ENCODE results near the gene TUFT1.
A peak's percentile ranks its signal among the peaks of the same experiment; 100 is the strongest.

The TUFT1 gene

DNA sequence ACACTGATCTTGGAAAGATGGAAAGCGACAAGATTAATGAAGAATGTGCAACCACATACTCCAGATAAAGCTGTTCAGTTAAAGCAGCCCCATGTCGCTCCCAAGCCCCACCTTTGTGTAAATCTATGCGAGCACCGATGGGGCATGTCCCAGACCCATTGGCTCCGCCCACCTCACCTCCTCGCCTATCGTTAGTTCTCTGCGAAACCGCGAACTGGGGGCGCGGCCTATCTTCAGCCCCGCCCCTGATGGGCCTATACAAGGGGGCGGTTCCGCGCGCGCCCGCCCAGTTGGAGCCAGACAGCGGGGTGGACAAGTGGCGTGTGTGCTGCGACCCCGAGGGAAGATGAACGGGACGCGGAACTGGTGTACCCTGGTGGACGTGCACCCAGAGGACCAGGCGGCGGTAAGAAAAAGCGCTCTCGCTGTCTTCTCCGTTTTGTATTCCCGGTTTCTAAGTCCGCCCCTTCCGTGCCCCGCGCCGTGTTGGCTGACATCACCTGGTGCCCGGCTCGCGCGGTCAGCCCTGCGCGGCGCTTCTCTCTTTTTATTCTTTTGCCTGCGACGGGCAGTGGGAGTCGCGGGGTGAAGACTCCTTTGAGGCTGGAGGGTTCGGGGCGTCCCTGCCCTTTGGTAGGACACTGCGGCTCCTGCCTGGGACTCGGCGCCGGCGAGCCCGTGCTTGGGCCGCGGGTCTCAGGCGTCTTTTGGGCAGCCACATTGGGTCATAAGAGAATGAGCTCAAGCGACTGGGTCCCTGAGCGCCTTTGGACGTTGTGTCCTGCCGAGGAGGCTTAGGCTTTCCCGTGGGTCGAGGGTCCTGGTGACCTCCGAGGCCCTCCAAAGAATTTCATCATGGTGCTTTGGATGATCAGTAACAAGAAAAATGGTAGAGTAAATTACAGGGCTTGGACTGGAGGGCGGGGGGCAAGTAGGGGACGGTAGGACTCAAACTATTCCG is at the start of gene TUFT1:
TSS of gene TUFT1 (plus strand) at position 289 of the 961 bp plus-strand sequence. CDS start at position 347, 58 bp downstream.
- peak; percentile 97 for DNase-seq

DNA sequence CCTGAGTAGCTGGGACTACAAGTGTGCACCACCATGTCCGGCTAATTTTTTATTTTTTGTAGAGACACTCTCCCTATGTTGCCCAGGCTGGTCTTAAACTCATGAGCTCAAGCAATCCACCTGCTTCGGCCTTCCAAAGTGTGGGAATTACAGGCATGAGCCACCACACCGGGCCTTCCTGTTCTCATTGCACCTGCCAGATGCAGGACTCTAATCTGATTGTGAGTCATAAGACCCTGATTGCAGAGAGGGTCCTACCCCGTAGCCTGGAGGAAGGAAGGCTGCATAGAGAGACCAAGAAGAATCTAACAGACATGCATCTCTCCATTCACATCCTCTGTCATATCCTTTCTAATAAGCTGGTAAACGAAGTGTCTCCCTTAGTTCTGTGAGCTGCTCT is 48.5 kb upstream of the TUFT1 start:
- DNase-seq = no peak

DNA sequence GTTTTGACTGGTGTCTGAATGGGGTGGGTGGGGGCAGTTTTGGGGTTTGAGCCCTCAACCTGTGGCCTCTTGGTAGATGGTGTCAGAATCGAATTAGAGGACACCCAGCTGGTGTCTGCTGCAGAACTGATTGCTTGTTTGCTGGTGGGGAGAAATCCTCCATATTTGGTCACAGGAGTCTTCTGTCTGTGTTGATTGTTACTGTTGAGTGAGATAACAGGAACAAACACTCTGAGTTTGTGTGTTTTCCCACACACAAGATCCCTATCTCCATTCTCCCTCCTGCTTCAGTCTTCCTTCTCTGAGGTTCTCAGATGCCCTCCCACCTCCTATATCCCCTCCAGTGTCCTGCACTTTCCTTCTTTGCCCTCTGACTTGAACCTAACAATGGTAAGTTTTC is 48.0 kb upstream of the TUFT1 start:
- DNase-seq = no peak

- DNase-seq = no peak
Measured at GRCh38 chr1:151493042-151493441, 47.1 kb upstream of the TUFT1 start.

GRCh38 chr1:151494741-151495281 is 45.3 kb upstream of the TUFT1 start:
- DNase-seq = peak; percentile 29

DNA sequence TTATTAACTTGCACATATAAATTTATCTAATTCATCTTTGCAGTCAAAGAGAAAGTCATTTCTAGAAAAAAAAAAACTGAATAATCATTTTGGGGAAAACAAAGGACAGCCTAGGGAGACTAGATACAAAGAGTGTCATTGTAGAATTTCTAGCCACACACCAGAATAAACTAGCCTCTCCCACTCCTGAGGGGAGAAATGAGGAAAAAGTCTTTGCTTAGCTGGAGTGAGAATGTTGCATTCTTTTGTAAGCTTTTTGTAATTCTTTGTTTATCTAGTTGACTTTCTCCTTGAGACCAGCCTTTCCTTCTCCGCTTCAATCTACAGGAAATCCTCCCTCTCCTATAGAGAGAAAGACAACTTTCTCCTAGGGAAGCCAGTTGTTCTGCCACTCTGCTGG is 44.8 kb upstream of the TUFT1 start:
- no peak for DNase-seq

DNA sequence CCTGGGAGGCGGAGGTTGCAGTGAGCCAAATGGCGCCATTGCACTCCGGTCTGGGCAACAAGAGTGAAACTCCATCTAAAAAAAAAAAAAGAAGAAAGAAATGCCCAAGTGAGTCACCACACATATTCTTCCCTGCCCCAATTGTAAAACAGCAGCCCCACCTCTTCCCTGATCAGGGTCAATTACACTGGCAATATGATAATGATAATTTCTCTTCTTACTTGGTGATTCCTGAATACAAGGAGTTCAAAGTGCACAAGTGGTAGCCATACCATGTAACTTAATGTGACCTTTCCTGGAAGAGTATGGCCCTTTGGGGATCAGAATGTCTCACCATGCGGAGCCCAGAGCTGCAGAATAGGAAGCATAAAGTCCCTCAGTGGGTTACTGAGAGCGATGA is 40.7 kb upstream of the TUFT1 start:
- no peak for DNase-seq

GRCh38 chr1:151499930-151500329 is 40.2 kb upstream of the TUFT1 start:
- no peak for DNase-seq

- no peak for DNase-seq
Measured at GRCh38 chr1:151501474-151501873, 38.6 kb upstream of the TUFT1 start.

- no peak for DNase-seq
Measured at GRCh38 chr1:151502035-151502700, 37.9 kb upstream of the TUFT1 start.

DNA sequence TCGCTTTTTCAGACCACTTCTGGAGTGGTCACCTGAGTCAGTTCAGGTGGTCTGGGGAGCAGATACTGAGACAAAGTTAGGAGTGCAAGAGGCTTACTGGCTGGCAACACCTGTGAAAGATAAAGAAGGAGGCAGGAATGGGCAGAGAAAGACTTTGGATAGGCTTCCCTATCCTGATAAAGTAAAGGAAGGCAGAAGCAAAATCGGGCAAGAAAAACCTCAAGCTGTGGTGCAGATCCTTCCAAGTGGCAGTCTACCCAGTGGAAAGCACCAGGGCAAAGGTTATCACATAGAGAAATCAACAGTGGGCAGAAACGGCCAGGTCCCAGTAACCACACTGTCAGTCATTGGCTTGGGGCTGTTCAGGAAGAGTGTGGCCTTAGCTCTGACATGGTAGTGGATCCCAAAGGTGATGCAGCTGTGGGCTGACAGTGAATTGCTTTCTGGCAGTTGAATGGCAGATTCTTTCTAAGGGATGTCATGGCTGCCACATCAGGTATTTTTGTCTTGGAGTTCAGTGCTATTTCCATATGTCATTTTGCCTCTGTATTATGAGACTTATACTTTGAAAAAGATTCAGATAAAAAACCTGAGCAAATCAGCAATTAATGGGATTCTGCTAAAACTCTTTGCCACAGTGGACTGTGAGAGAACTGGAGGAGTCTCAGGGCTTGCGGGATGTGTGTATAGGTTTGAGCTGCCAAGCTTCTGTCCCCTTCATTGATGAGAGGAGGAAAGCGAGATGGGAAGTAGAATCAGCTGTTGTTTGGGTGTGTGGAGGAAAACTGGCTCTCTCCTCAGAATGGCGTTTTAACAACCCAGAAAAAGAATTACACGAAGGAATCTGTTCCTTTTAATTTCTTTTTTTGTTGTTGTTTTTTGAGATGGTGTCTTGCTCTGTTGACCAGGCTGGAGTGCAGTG is 37.0 kb upstream of the TUFT1 start:
- no peak for DNase-seq

DNA sequence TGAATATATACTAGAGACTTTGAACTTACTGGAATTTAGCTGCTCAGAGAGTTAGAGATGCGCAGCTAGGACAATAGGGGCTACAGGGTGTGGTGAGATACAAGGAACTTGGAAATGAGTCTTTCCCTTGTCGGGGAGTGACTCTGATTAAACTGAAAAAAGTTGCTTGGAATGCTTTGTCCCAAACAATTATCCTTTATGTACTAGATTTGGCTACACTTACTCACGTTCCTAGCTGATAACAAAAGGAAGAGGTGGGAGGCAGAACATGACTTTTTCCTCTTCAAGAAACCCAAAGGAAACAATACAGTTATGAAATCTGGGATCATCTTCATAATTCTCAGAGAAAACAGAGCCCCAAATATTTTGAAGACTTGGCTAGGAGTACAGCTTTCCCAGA is 35.9 kb upstream of the TUFT1 start:
- no peak for DNase-seq

DNA sequence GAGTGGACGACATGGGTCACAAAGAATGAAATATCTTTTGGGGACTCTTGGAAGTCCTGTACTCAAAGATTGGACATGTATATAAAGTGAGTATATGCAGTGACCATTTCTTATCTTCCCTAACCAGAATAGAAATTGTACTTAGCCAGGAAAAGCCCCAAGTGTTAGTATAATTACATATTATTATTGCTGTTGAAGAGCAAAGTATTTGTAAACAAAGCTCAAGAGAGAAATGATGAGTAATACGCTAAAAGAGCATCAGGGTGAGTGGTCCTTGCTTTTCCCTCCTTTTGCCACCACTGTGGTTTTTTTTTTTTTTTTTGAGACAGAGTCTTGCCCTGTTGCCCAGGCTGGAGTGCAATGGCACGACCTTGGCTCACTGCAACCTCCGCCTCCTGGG is 35.4 kb upstream of the TUFT1 start:
- DNase-seq = no peak

- no peak for DNase-seq
Measured at GRCh38 chr1:151508833-151509232, 31.3 kb upstream of the TUFT1 start.

GRCh38 chr1:151509350-151510019 is 30.6 kb upstream of the TUFT1 start:
- DNase-seq = no peak

- DNase-seq = no peak
Measured at GRCh38 chr1:151510020-151510405, 30.1 kb upstream of the TUFT1 start.

- DNase-seq = no peak
Measured at GRCh38 chr1:151510614-151510956, 29.5 kb upstream of the TUFT1 start.

- peak; percentile 96 for DNase-seq
Measured at GRCh38 chr1:151510957-151511635, 29.0 kb upstream of the TUFT1 start, which contains the start of gene CGN. Gene CGN, plus strand, starts transcription at chr1:151511387. Its CDS starts 7,133 bp downstream, at chr1:151518520.

- peak; percentile 33 for DNase-seq
Measured at GRCh38 chr1:151511636-151512215, 28.4 kb upstream of the TUFT1 start.

DNA sequence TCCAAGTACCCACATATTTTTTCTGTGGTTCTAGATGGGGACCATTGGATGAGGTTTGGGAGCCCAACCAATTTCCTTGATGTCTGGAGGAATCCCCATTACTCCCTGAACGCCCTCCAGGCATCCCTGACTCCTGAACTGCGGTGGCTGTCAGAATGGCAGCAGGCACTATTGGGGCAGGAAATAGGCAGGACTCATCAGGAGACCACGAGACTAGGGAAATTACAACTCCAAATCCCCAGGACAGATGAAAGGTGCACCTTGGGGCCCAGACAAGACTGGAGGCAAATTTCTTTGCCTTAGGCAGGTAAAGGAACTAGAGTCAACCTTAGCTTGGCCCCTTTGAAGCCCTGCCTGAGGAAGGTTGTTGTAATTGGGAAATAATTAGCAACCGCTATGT is 27.8 kb upstream of the TUFT1 start:
- DNase-seq = no peak

All from NCI-H1105 (cell line).